Effector CD4-positive, alpha-beta T cell (primary cell): Measurements from ENCODE around the gene ZNF827.

Experiments
- DNase-seq: peaks from one replicate; pipeline ENCODE4 v3.0.0-alpha.2; 2020

Gene ZNF827

DNA sequence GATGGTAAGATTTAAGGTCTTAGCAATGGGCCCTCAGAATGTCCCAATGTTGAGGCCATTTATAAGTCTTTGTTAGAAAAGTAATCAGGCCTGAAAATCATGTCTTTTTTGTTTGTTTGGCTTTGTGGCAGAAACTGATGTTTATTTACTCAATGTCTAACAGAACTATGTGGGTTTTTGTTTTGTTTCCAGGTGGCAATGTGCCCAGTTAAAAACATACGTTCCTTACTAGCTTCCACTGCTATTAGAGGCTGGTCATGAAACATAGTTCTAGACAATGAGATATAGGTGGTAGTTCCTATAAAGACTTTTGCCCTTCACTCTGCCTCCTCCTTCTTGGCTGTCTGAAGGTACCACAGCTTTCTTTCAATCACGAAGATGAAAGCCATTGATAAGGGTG lies 149.9 kb downstream of the ZNF827 start:
- DNase-seq: no peak

DNA sequence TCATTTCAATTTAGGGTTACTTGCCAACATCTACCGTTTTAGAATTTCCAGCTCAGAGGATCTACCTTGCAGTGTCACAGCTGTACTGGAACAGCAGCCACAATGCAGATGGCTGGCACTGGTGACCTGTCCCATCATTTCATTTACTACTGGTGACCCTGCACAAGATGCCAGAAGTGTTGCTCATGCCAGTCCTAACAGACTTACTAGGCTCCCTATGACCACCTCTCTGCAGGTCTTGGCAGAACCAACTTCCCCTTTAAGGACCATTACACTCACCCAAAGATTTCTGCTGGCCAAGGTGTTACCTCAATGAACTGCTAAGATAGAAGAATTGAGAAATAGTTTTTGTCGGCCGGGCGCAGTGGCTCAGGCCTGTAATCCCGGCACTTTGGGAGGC lies 151.8 kb downstream of the ZNF827 start:
- no peak for DNase-seq

DNA sequence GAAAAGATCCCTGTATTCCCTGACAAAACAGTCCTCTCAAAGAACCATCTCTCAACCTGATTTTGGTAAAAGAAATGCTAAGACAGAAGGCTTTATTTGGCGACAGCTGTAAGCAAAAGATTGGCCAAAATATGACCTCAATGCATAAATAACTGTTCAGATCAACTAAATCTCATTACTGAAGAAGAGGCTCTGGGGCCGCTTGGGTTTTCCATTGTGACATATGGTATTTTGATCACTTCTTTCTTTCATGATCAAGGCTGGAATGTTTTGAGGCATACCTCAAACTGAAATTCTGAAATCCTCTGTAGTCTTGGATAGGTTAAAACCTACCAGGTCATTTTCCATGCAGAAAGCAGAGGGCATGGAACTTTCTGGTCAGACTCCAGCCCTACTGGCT lies 152.4 kb downstream of the ZNF827 start:
- DNase-seq: no peak

DNA sequence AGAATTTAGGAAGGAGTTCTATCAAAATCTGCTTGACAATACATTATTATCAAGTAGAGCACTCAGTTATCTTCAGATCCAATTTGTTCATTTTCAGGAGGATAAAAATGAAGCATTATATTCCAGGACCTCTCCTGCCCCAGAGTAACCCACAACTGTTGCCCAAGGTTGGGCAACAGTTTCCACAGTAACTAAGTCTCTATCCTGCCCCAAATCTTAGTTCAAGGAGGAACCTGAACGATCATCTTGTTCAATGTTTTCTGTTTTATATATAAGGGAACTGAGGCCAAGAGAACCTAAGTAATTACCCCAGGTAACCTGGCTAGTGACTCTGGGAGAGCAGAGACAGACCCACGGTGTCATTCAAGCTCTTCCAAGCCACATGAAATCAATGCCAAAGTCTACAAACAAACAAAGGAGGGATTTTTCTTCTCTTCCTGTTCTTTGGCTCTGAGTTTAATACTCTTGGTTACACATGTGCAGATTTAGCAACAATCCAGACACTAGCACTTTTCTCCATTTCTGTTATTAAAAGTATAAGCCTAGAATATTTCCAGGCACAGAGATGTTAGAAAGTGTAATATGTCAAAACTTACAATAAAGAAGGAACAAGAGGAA lies 153.1 kb downstream of the ZNF827 start:
- no peak for DNase-seq

DNA sequence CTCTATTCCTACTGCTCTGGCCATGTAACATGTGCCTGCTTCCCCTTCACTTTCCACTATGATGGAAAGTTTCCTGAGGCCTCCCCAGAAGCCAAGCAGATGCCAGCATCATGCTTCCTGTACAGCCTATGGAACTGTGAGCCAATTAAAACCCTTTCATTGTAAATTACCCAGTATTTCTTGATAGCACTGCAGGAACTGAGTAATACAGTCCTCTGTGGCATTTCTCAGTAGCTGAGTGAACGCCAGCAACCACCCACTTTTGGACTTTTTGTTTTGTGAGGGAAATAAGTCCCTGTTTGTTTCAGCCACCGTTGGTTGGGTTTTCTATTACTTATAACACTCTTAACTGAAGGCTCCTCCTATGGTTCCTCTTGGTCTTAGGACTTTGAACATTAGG lies 154.6 kb downstream of the ZNF827 start:
- DNase-seq: no peak

DNA sequence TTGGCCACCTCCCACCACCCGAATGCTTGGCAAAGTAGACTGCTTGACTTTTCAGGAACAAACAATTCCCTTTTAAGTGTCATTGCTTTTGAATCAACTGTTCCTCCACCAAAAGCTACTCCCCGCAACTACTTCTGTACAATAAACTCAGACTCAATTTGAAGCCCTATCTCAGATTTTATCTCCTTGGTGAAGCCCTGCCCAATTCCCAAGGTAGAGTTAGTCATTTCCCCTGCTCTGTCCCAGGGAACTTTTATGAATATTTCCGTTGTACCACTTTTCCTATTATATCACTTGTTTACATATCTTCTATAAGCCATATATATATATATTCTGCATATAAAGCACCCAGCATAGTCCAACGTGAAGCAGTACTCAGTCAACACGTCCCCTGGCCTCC lies 155.9 kb downstream of the ZNF827 start:
- DNase-seq: no peak

DNA sequence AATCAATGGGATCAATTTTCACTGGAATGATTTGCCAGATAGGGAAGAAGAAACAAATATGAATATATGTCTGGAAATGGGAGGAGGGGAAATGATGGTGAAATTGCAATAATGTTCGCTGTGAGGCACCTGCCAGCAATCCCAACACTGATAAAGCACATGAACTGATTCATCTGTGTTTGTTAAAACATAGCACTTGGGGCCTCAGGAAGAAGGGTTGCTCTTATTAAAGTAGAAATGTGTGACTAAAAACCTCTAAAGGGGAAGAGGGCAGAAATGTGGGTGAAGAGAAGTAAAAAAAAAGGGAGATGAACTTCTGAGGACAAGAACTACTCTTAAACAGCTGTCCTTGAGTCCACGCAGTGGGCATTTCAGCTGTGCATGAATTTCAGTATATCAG lies 157.3 kb downstream of the ZNF827 start:
- DNase-seq: no peak

DNA sequence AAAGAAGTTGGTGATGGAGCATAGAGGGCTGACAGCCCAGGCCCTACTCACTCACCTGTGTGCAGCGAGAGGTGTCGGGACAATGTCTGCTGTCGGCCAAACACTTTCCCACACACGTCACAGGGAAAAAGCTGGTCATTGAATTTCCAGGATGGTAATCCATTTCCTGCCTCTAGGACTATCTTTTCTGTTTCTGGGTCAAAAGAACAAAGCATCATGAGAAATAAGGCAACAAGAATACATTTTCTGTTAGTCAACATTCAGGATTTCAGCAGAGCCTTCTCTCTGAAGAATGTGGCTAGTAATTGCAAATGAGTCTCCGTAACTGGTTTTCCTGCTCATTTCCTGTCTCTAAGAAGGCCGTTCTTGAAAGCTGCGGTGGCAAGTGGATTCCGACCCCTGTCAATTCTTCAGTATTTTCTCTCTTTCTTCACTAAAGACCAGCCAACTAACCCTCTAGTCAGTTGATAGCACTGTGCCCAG lies 159.3 kb downstream of the ZNF827 start:
- DNase-seq: no peak

DNA sequence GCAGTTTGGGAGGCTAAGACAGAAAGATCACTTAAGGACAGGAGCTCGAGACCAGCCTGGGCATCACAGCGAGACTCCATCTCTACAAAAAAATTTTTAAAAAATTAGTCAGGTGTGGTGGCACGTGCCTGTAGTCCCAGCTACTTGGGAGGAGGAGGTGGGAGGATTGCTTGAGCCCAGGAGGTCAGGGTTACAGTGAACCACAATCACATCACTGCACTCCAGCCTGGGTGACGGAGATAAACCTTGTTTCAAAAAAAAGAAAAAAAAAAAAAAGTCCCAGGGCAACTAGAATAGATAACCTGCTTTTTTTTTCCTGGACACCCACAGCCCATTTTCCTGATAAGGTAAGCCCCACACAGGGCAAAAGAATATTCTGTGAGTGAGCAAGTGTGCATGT lies 162.4 kb downstream of the ZNF827 start:
- no peak for DNase-seq

DNA sequence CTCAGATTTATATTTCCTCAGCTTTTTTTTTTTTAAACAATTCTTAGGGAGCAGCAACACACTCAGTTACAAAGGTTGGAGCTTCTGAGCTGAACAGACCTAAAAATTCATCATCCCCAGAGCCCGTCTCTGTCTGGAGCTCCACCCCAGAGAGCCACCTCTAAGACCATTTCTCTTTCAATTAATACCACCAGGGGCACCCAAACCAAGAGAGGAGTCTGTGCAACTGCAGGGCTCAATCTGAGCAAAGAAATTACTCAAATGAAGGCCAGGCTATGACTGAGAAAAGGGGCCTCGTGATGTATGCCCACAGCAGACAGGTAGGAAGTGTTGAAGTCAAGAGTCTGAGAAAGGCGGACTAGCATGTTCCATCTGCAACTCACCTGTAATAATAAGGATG lies 163.2 kb downstream of the ZNF827 start:
- no peak for DNase-seq

DNA sequence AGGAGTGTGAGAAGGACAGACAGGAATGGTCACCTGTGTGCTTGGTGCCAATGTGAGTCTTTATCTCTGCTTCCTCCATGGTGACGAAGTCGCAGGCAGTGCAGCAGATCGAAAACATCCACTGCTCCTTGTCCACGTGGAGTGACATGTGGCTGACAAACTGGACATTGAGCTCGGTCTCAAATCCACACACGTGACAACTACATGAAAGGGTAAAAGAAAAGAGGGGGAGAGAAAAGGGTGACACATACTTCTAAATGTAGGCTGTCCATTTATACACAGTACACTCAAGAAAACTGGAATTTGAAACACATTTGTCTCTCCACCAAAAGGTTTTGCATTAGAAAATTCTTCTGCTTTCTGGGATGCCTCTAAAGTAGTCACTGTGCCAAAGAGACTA lies 164.2 kb downstream of the ZNF827 start:
- DNase-seq: no peak

DNA sequence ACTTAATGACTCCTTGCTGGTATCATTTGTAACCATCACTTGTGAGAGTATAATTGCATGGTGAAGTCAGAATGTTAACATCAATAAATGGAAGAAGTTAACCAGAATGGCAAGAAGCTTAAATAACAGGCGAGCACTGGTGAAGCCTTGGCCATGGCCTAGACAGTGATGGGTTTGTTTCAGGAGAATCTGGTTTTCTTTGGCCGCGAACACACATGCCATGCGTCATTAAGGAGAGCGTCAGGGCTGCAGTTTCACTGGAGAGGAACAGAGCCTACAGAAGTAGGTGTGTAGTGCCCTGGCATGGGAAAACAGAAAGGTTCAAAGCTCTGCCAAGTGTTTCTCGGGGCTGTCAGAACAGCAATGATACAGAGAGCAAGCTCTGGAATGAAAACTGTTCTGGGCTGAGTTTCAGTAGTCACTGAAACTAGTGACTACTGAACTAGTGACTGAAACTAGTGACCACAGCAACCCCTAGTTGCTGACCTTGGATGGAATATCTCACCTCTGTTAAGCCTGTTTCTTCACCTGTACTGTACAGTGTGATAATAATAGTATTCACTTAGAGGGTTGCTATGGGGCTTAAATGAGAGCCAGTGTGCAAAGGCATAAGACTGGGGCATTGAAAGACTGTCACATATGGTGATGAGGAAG lies 164.9 kb downstream of the ZNF827 start:
- DNase-seq: no peak

DNA sequence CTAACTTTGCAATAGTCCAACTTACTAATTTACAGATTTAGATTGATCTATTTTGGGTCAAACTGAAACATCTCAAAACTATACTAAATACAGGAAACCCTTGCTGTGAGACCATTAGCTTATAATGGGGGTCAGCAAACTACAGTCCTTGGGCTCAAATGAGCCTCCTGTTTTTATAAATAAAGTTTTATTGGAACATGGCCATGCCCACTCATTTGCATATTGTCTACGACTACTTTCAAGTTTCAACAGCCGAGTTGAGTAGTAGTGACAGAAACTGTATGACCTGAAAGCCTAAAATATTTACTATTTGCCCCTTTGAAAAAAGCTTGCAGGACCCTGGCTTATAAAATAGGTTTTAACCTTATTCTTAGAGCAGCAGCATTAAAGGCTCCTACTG lies 166.3 kb downstream of the ZNF827 start:
- no peak for DNase-seq

DNA sequence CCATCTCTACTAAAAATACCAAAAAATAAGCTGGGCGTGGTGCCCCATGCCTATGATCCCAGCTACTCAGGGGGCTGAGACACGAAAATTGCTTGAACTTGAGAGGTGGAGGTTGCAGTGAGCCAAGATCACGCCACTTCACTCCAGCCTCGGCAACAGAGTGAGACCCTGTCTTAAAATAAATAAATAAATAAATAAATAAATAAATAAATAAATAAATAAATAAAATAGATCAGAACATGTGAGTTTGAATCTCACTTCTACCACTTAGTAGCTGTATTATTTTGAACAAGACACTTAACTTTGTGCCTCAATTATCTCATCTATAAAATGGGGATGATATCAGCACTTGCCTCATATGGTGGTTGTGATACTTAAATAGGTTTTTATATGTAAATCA lies 168.5 kb downstream of the ZNF827 start:
- DNase-seq: no peak

DNA sequence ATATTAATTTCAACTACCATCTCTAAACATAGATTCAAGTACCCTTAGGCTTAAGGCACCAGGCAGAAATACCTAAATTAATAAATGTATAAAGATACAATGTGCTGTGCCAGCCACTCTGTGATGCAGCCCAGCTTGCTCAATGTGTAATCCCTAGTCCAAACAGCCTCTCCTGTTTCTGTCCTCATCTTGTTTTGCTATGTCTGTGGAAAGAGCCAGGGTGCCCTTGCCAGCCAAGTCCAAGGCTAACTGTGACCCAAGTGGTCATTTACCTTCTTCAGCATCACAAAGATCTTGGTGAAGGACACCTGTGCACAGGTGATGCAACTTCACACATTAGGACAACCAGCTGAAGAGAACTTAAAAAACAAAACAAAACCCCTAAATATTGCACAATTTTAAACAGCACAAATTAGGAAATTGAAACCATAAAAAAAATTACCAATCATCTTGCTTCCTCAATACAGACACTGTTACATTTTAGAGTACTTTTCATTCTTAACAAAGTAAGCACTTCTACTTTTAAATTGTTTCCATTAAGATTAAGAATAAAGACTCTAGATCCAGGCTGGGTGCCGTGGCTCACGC lies 169.1 kb downstream of the ZNF827 start:
- no peak for DNase-seq

DNA sequence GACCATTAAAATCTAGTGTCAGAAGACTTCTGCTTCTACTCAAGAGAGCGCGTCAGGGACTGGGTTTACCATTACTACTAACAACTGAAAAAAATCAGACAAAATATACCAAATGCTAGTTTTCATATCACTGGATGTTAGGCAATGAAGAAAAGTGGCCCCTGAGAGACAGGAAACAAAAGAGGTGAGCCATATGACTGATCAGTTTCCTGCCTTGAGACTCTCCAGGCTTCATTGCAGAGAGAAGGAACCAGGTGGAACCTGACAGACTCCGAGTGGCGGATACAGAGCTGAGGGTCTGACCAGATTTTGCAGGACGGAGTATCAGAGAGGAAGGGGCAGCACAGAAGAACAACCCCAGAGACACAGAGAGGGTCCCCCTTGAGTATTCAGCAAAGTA lies 172.3 kb downstream of the ZNF827 start:
- DNase-seq: no peak

DNA sequence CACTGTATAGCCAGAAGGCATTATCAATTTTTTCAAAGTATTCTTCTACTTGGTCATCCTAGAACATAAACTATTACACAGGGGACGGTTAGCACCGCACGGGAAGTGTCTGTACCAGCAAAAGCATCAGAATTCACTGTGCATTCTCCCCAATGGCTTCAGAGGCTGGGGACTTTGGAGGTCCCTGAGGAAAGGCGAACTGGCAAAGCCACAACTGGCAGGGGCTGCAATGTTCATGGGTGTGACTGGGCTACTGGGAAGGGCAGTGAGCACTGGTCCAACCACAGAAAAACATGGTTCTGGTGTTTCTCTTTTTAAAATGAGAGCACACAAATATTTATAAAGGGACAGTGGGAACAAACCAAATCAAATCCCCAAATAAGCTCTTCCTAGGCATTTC lies 175.2 kb downstream of the ZNF827 start:
- DNase-seq: no peak

DNA sequence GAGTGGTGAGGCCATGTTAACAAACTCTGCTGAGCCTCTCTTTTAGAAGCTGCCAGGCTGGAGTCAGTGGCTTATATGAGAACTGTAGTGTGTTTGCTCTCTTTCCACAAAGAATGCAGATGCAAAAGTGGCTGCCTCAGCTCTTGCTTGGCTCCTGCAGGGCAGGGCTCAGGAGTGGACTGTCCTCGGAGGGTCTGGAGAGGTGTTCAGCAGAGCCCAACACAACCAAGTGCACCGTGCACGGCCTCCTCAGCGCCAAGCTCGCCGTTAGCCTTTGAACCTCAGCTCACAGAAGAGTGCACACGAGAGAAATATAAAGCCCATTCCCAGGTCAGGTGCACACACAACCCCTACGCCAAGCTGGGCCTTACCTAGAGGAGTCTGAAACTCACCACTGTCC lies 175.9 kb downstream of the ZNF827 start:
- DNase-seq: no peak

DNA sequence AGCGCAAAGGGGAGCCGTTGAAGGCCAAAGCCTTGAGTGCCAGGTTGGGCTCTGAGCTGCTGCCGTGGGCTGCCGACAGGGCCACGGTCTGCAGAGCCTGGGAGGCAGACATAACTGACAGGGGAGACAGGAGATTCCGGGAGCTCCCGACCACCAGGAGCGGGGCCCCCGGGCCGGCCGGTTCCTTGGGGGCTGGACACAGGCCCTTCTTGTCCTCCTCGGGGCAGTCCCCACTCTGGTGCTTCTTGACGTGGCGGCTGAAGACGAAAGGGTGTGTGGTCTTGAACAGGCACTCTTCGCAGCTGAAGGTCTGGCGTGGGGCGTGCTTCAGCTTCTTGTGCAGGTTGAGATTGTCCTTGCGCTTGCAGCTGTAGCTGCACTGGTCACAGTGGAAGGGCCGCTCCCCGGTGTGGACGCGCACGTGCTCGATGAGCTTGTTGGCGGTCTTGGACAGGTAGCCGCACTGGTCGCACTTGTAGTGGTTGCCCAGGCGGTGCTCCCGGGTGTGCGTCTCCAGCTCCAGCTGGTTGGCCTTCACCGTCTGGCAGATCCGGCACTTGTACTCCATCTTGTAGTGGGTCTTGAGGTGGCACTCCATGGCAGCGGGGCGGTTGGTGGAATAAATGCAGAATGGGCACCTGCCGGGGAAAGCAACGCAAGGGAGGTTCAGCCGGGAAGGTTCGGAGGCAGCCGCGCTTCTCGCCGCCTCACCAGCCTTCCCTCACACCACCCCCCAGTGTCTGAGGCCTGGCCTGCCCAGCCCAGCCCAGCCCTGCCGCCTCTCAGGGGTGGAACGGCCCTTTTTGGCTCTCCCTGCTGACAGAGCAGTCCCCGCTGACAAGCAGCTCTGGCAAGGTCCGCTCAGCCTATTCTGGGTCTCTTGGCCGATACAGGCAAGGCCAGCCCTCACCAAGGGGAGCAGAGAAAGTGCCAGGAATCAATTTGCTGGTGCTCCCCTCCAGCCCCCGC lies 177.4 kb downstream of the ZNF827 start:
- no peak for DNase-seq

DNA sequence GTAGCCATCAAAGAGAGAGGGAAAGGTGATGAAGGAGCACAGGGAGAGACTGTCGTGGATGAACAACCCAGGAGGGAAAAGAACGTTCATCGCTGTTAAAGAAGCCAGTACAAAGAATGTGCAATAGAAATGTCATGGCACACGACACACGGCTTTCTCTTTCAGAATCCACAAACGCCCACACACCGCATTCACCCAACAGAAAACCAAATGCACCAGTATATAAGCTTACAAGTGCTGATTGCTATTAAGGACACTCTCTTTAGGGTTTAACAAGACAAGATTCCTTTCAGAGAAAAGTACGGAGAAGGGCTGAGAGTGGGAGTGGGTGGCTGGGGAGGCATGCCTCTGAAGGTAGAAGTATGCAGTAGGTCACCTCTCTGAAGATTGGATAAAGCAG lies 178.4 kb downstream of the ZNF827 start:
- DNase-seq: no peak

DNA sequence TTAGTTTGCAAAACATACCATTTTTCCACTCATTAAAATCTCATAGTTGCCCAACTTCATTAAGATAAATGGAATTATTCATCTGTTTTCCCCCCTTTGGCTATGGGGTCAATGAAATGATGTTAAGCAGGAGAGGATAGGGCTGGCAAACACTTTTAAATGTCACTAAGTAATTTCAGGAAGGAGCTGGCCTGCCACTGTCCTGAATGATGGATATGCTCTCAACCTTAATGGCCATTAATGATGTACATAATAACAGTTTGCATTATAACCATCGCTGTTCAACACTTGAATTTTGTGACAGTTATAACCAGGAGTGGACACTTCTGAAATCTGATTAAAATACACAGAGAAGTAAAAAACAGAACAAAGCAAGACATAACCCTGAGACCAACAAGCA lies 181.4 kb downstream of the ZNF827 start:
- DNase-seq: no peak

DNA sequence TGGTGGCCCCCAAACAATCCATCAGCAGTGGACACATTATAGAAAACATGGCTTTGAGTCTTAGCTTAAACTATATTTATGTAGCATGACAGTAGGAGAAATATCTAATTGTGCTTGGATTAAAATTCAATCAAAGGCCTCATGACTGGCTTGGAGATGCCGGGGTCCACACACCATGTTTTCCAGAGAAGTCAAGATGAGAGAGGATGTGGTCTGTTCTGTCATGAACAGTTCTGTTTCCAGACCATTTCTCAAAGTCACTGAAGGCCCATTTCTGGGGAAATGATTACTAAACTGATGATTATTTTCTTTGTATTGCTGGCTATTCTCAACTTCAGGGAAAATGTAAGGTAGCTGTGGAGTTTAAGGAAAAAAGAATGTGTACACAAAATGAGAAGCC lies 182.4 kb downstream of the ZNF827 start:
- no peak for DNase-seq

DNA sequence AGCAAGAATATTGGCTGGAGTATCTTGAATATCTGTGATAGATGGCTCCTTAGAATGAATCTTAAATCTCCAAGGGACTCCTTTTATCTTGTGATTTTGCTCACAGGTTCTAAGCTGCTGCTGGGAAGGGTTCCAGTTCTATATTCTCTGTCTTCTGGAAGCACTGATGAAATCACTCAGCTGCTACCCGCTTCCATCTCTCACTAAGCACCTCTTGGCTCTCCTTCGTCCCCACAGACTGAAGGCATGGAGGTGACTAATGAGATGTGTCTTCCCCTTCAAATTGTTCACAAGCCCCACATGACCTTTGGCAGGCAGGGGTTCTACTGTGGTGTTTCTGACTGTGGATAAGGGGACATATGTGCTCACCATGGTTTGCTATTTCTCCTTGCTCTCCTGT lies 182.8 kb downstream of the ZNF827 start:
- no peak for DNase-seq
